GM18868 (cell line): ENCODE measurements around the gene TRIP13.
"Not testable (repeated sequence)": the region's sequence is repeated elsewhere in the genome, so short reads cannot be mapped to it uniquely, and the experiment has no call there.

Experiments used
- ATAC-seq: cut with Tn5 transposase; IDR thresholded peaks from one replicate; pipeline ENCODE4 v1.9.1; 2021; ENCODE audit warnings: mild to moderate bottlenecking, moderate library complexity; ENCODE audit not compliant: unreplicated experiment

Gene TRIP13

GRCh38 chr5:889075-889710, 3.5 kb upstream of the TRIP13 start:
- ATAC-seq: no peak

- no peak for ATAC-seq
These were observed 1.4 kb upstream of the TRIP13 start for GRCh38 chr5:891117-891836.

- no peak for ATAC-seq
These were observed 769 bp upstream of the TRIP13 start for GRCh38 chr5:891837-892393.

- ATAC-seq: peak; percentile 3
These were observed 438 bp downstream of the TRIP13 start for GRCh38 chr5:893137-893506.

- no peak for ATAC-seq
These were observed 1.0 kb downstream of the TRIP13 start for GRCh38 chr5:893711-894110.

- ATAC-seq: no peak
These were observed 8.1 kb downstream of the TRIP13 start for GRCh38 chr5:900781-901180.

GRCh38 chr5:902129-902916, 9.6 kb downstream of the TRIP13 start:
- no peak for ATAC-seq

GRCh38 chr5:903756-904096, 11.0 kb downstream of the TRIP13 start:
- no peak for ATAC-seq

- no peak for ATAC-seq
These were observed 12.5 kb downstream of the TRIP13 start for GRCh38 chr5:905139-905642.

- no peak for ATAC-seq
These were observed 14.8 kb downstream of the TRIP13 start for GRCh38 chr5:907366-907910.

- ATAC-seq: no peak
These were observed 15.5 kb downstream of the TRIP13 start for GRCh38 chr5:908172-908571.

GRCh38 chr5:909086-909485, 16.4 kb downstream of the TRIP13 start:
- no peak for ATAC-seq

- no peak for ATAC-seq
These were observed 17.5 kb downstream of the TRIP13 start for GRCh38 chr5:909994-910768.

- no peak for ATAC-seq
These were observed 18.1 kb downstream of the TRIP13 start for GRCh38 chr5:910769-911160.

GRCh38 chr5:911601-912000, 18.9 kb downstream of the TRIP13 start:
- ATAC-seq: no peak

GRCh38 chr5:912280-913091, 19.8 kb downstream of the TRIP13 start:
- ATAC-seq: no peak

GRCh38 chr5:914174-914573, 21.5 kb downstream of the TRIP13 start:
- ATAC-seq: no peak

- ATAC-seq: no peak
These were observed 21.9 kb downstream of the TRIP13 start for GRCh38 chr5:914612-915011.

- not testable (repeated sequence) for ATAC-seq
These were observed 22.7 kb downstream of the TRIP13 start for GRCh38 chr5:915346-915745.

- no peak for ATAC-seq
These were observed 23.3 kb downstream of the TRIP13 start for GRCh38 chr5:915946-916345.
